HG03520 (cell line): ENCODE results near the gene AWAT1.
"Not testable (repeated sequence)": the region's sequence is repeated elsewhere in the genome, so short reads cannot be mapped to it uniquely, and the experiment has no call there.

Source experiments
- ATAC-seq: cut with Tn5 transposase; IDR thresholded peaks from one replicate; pipeline ENCODE4 v1.9.1; 2021; ENCODE audit warnings: mild to moderate bottlenecking, moderate library complexity; ENCODE audit not compliant: unreplicated experiment

Gene AWAT1

GRCh38 chrX:70260104-70260503 lies 25.6 kb downstream of the AWAT1 start, which contains the start of gene P2RY4:
Gene P2RY4, minus strand, starts transcription at chrX:70260204. Its CDS starts 580 bp downstream, at chrX:70259624.
- ATAC-seq = no peak

DNA sequence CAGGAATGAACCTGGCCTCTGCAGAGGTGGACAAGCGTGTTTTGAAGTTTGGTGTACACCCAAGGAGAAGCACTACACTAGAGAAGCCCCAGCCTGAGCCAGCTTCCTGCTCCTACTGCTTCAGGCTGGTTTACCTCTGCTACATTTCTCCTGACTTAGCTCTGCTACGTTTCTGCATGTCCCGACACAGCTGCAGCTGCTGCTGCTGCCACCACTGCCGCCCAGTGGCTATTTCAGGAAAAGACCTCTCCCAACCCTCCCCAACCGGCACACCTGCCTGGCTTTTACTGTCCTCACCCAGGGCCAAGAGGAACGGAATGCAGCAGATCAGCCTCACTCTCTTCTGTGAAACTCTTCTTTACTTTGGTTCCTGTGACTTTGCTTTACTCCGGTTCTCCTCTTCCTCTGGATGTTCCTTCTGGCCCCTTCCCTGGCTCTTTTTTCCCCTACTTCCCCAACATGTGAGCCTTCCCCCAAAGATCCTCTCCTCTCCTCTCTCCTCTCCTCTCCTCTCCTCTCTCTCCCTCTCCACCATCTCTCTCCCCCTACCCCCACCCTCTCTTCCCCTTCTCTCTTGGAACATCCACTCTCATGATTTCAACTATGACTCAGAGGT lies 28.6 kb downstream of the AWAT1 start:
- ATAC-seq = no peak

GRCh38 chrX:70264784-70265183 lies 30.3 kb downstream of the AWAT1 start:
- no peak for ATAC-seq

DNA sequence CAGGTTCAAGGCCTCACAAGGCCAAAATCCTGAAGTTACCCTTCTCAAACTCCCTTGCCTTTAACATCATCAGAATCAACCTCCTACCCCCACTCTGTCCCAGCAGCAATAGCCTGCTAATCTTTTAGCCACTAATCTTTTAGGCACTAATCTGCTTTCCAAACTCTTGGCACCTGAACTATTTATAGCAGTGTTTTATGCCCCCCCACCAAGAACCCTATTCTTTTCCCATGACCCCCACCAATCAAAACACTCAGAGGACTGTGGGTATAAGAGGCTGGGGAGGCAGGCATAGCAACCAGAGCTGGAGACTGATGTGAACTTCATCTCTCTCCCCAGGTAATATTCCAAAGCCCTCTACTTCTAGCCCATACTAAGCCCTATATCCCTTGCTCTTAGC lies 33.6 kb downstream of the AWAT1 start, which contains the start of gene ARR3:
Gene ARR3, plus strand, starts transcription at position 301 of the 400 bp plus-strand sequence. CDS start 1,052 bp downstream, outside the sequence.
- ATAC-seq = no peak

DNA sequence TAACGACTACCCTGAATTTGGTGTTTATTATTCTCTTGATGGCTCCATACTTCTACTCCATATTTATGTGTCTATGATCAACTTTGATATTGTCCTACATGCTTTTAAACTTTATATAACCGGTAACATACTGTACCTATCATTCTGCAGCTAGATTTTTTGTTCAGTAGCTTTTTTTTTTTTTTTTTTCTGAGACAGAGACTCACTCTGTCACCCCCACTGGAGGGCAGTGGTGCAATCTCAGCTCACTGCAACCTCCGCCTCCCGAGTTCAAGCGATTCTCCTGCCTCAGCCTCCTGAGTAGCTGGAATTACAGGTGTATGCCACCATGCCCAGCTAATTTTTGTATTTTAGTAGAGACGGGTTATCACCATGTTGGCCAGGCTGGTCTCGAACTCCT lies 39.6 kb downstream of the AWAT1 start:
- ATAC-seq = not testable (repeated sequence)

GRCh38 chrX:70279081-70279480 lies 44.6 kb downstream of the AWAT1 start:
- ATAC-seq = no peak

GRCh38 chrX:70280573-70280972 lies 46.1 kb downstream of the AWAT1 start:
- ATAC-seq = no peak

DNA sequence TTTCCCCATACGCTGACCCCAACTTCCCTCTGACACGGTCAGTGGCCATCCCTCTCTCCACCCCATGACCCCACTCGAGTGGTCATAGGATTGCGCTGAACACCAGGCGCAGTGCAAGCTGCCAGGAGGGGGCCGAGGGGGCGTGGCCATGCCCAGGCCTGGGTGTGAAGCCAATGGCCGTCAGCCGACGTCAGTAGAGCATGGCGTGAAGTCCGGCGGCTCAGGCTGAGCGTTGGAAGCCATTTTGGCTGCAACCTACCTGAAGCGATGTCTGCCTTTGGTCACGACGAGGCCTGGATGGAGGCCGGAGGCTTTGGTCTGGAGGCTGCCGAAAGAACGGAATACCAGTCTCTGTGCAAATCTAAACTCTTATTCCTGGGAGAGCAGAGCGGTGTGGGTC lies 47.5 kb downstream of the AWAT1 start, which contains the start of gene RAB41:
Gene RAB41, plus strand, starts transcription at position 222 of the 400 bp plus-strand sequence. Its CDS starts 46 bp downstream, at position 268.
- no peak for ATAC-seq

DNA sequence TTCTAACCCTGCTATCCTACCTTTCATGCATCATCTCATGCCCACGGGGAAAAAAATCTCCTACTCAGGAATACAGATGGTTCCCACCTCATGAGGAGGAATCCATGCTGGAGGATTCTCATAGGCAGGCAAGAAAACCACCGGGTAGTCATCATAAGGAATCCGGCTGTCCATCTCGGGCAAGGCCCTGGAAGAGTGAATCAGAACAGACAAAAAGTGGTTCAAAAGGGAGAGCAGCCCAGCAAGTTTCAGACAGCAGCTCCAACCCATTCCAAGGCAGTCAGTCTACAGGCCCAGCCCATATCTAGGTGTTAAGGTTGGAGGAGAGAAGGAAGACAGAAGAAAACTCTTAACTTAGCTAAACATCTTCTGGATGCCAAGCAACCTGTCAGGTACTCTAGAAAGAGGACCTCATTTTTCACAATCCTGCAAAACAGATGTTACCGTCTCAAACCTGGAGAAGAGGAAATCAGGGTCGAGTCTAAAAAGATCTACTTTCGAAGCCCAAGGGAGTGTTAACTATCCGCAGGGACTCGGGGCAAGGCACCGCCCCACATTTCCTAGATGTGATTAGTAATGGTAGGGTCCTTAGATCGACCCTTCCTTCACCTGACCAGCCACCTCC lies 54.8 kb downstream of the AWAT1 start:
- no peak for ATAC-seq
